Measurements from ENCODE around the gene PYGM.
A peak's percentile ranks its signal among the peaks of the same experiment; 100 is the strongest.

The PYGM gene

DNA sequence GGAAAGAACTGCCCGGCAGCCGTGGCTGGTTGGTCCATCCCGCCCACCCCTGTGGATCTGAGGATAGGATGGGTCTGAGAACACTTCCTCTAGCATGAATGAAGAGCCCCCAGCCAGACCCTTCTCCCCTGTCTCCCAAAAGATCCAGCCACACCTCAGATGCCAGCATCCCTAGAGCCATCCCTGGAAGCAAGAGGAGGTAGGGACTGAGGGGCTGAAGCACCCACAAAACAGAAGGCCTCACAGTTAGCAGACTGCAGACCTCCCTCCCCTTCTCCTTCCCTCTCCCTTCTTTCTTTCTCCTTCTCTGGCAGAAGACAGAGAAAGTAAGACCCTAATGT, 38.4 kb downstream of the PYGM start:
- no peak for DNase-seq (ENCODE audit: low spot score in 2 of 2)
- Mint-ChIP-seq H3K27me3 (peaks cover 37% of the 10 kb centered on the region), H3K4me3 (no peak overlapping the region), H3K9me3 (no peaks in the 10 kb centered on the region), H3K4me1 (peaks cover 18% of the 10 kb centered on the region), H3K36me3 (no peaks in the 10 kb centered on the region), H3K27ac (no peak overlapping the region)
- no peak for ATAC-seq (ENCODE audit: low read depth)

GRCh38 chr11:64720640-64721358, 39.0 kb downstream of the PYGM start:
- no peak for DNase-seq (ENCODE audit: low spot score in 2 of 2)
- ATAC-seq (ENCODE audit: low read depth): no peak
- H3K4me1 Mint-ChIP-seq: peaks cover 18% of the 10 kb centered on the region
- peaks cover 41% of the 10 kb centered on the region for H3K27me3 Mint-ChIP-seq
- no peaks in the 10 kb centered on the region for H3K9me3 Mint-ChIP-seq
- H3K27ac Mint-ChIP-seq: no peak overlapping the region
- H3K36me3 Mint-ChIP-seq: no peaks in the 10 kb centered on the region
- no peak overlapping the region for H3K4me3 Mint-ChIP-seq

- no peaks in the 10 kb centered on the region for H3K9me3 Mint-ChIP-seq
- ATAC-seq (ENCODE audit: low read depth) (no peak), DNase-seq (ENCODE audit: low spot score in 2 of 2) (no peak)
- no peak overlapping the region for H3K27ac Mint-ChIP-seq
- no peaks in the 10 kb centered on the region for H3K36me3 Mint-ChIP-seq
- H3K4me1 Mint-ChIP-seq: peaks cover 16% of the 10 kb centered on the region
- no peak overlapping the region for H3K4me3 Mint-ChIP-seq
- H3K27me3 Mint-ChIP-seq: peaks cover 44% of the 10 kb centered on the region
Observed at GRCh38 chr11:64720167-64720566, 39.6 kb downstream of the PYGM start.

DNA sequence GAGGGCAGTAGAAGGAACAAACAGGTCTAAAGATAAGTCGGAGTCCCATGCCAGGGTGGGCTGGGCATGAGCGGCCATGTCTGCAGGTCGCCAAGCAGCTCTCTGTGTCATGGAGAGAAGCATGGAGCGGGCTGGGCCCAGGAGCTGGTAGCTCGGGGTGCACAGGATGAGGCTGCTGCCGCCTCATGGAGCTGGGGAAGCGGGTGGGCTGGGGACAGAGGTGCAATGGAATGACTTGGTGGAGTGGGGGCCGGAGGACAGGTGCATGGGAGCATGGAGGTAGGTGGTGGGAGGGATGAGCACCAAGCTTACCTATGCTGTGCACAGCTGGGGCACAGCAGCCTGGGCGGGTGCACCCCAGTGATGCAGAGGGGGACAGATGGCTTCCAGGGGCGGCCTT, 40.4 kb downstream of the PYGM start:
- H3K4me1 Mint-ChIP-seq: peaks cover 16% of the 10 kb centered on the region
- peaks cover 51% of the 10 kb centered on the region for H3K27me3 Mint-ChIP-seq
- H3K4me3 Mint-ChIP-seq: no peak overlapping the region

DNA sequence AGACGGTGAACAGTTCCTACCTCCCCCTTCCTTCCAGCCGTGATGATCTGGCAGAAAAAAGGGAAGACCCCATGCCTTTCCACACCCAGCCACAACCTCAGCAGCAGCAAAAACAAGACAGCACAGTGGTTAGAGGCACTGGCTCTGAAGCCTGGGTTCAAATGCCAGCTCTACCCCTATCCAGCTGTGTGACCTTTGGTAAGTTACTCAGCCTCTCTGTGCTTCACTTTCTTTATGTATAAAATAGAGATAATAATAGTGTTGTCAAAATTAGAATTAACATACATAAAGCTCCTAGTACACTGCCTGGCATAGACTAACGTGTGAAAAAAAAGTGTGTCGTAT, 41.0 kb downstream of the PYGM start:
- DNase-seq (ENCODE audit: low spot score in 2 of 2) (no peak), ATAC-seq (ENCODE audit: low read depth) (no peak)
- Mint-ChIP-seq H3K4me3 (no peak overlapping the region), H3K36me3 (no peaks in the 10 kb centered on the region), H3K27me3 (peaks cover 53% of the 10 kb centered on the region), H3K27ac (no peak overlapping the region), H3K4me1 (peaks cover 13% of the 10 kb centered on the region), H3K9me3 (no peaks in the 10 kb centered on the region)

More for the DNA sequence above, 40.4 kb downstream of the PYGM start:
- ATAC-seq (ENCODE audit: low read depth): no peak
- no peak overlapping the region for H3K27ac Mint-ChIP-seq
- no peaks in the 10 kb centered on the region for H3K9me3 Mint-ChIP-seq
- no peak for DNase-seq (ENCODE audit: low spot score in 2 of 2)
- no peaks in the 10 kb centered on the region for H3K36me3 Mint-ChIP-seq

DNA sequence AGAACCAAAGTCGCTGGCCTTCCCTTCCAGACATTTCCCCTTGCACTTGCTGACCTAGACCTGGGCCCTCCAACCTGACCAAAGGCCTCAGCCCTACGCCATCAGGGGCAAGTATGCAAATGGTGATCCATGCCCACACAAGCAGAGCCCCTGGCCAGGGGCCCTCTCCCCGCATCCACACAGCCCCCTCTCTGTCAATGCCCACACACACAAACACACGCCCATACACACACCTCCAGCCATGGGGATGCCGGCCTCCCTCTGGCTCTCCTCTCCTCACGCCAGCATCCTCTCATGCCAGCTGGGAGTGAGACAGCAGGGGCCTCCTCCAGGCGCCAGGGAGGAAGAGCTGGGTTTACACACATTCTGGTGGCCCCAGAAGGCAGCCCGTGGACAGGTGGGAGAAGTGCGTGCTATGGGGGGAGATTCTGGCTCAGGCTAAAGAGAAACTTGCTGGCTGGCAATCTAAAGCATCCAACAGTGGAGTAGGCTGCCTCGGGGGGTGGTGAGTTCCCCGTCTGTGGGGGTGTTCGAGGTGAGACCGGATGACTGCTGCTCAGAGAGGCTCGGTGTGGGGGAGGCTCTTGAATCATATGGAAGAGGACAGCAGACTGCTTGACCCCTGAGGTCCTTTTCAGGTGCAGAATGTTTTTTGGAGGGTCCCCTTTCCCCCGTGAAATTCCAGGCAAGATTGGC, 41.5 kb downstream of the PYGM start:
- no peak overlapping the region for H3K27ac Mint-ChIP-seq
- DNase-seq (ENCODE audit: low spot score in 2 of 2): no peak
- no peak overlapping the region for H3K4me3 Mint-ChIP-seq
- peaks cover 53% of the 10 kb centered on the region for H3K27me3 Mint-ChIP-seq
- no peaks in the 10 kb centered on the region for H3K36me3 Mint-ChIP-seq
- ATAC-seq (ENCODE audit: low read depth): no peak
- peaks cover 11% of the 10 kb centered on the region for H3K4me1 Mint-ChIP-seq
- no peaks in the 10 kb centered on the region for H3K9me3 Mint-ChIP-seq

DNA sequence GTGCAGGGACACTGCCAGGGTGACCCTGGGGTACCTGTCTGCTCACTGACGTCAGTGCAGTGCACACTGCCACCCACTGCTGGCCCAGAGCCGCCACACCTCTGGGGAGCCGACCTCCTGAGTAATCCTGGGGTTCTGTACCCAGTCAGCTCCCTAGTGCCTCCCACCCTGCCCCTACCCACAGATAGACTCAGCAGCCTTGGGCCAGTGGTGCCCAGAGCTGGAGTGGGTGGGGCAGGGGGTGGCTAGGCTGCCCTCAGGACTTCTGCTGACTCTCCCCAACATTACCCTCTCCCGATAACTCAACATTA, 42.6 kb downstream of the PYGM start:
- Mint-ChIP-seq H3K4me3 (no peak overlapping the region), H3K27me3 (peaks cover 53% of the 10 kb centered on the region), H3K27ac (no peak overlapping the region), H3K9me3 (no peaks in the 10 kb centered on the region), H3K36me3 (no peaks in the 10 kb centered on the region), H3K4me1 (peaks cover 14% of the 10 kb centered on the region)
- ATAC-seq (ENCODE audit: low read depth) (no peak), DNase-seq (ENCODE audit: low spot score in 2 of 2) (no peak)

- ATAC-seq (ENCODE audit: low read depth): no peak
Observed at GRCh38 chr11:64716473-64717267, 43.1 kb downstream of the PYGM start.

DNA sequence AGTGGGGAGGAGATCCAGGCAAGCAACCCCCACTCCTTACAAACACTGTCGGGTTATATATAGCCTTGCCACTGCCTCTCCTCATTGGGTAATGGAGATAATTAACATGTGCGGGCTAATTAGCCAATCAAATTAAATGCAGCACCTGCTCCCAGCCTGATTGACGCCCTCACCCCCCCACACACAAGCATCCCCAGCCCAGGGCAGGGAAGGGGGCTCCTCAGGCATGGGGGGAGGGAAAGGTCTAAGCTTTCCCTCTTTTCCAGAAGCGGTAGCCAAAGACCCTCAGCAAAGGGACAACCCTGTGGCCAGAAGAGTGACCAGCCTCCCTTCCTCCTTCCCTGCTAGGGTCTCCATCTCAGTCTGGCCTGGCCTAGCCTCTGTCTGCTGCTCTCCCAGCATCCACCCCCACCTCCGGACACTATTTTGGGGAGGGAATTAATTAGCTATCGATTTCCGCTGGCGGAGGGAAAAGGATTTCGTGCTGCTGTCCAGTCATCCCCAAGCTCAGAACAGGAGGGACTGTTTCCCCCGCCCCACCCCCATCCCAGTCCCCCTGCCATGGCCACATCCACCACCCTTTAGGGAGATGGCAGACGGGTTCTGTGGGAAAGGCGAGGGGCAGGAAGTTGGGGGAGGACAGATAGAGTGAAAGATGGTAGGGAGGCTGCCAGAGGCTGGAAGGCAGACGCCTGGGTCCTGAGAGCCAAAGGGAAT, 43.9 kb downstream of the PYGM start:
- no peak overlapping the region for H3K27ac Mint-ChIP-seq
- peaks cover 22% of the 10 kb centered on the region for H3K4me1 Mint-ChIP-seq
- peaks cover 59% of the 10 kb centered on the region for H3K27me3 Mint-ChIP-seq
- no peak for ATAC-seq (ENCODE audit: low read depth)
- no peak overlapping the region for H3K4me3 Mint-ChIP-seq
- no peaks in the 10 kb centered on the region for H3K9me3 Mint-ChIP-seq
- DNase-seq (ENCODE audit: low spot score in 2 of 2): no peak
- H3K36me3 Mint-ChIP-seq: peaks cover 2% of the 10 kb centered on the region

More at GRCh38 chr11:64716473-64717267, 43.1 kb downstream of the PYGM start:
- Mint-ChIP-seq H3K27me3 (peaks cover 55% of the 10 kb centered on the region), H3K27ac (no peak overlapping the region), H3K36me3 (peaks cover 2% of the 10 kb centered on the region), H3K4me1 (peaks cover 19% of the 10 kb centered on the region), H3K9me3 (no peaks in the 10 kb centered on the region), H3K4me3 (no peak overlapping the region)
- no peak for DNase-seq (ENCODE audit: low spot score in 2 of 2)

DNA sequence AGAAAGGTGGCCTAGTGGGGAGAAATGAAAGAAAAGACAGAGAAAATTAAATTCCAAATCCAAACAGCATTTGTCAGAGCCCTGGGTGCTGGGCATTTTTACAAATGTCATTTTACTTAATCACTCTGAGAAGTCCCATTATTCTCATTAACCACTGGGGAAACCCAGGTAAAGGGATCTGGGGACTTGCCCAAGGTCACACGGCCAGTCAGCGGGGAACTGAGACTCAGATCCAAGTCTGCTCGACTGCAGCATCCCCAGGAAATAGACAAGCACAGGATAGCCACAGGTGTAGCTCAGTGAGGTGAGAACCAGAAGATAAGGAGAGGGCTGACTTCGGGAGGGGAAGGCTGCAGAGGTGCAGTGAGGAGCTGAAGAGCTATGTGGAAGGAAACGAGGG, 44.7 kb downstream of the PYGM start:
- DNase-seq (ENCODE audit: low spot score in 2 of 2) (no peak), ATAC-seq (ENCODE audit: low read depth) (no peak)
- peaks cover 24% of the 10 kb centered on the region for H3K4me1 Mint-ChIP-seq
- H3K27ac Mint-ChIP-seq: no peak overlapping the region
- H3K9me3 Mint-ChIP-seq: no peaks in the 10 kb centered on the region
- H3K27me3 Mint-ChIP-seq: peaks cover 56% of the 10 kb centered on the region
- no peak overlapping the region for H3K4me3 Mint-ChIP-seq
- H3K36me3 Mint-ChIP-seq: peaks cover 2% of the 10 kb centered on the region

- peak overlapping the region; percentile 18 for H3K27ac Mint-ChIP-seq
- peaks cover 2% of the 10 kb centered on the region for H3K36me3 Mint-ChIP-seq
- peak overlapping the region; percentile 55 for H3K4me3 Mint-ChIP-seq
- DNase-seq (ENCODE audit: low spot score in 2 of 2) (no peak), ATAC-seq (ENCODE audit: low read depth) (no peak)
- peaks cover 24% of the 10 kb centered on the region for H3K4me1 Mint-ChIP-seq
- no peaks in the 10 kb centered on the region for H3K9me3 Mint-ChIP-seq
- H3K27me3 Mint-ChIP-seq: peaks cover 56% of the 10 kb centered on the region
Observed at GRCh38 chr11:64714666-64715065, 45.1 kb downstream of the PYGM start.

- DNase-seq (ENCODE audit: low spot score in 2 of 2) (no peak), ATAC-seq (ENCODE audit: low read depth) (no peak)
- Mint-ChIP-seq H3K4me1 (peaks cover 24% of the 10 kb centered on the region), H3K27ac (peak overlapping the region; percentile 18), H3K4me3 (peak overlapping the region; percentile 55), H3K27me3 (peaks cover 52% of the 10 kb centered on the region), H3K36me3 (peaks cover 2% of the 10 kb centered on the region), H3K9me3 (no peaks in the 10 kb centered on the region)
Observed at GRCh38 chr11:64713781-64714363, 45.9 kb downstream of the PYGM start.

GRCh38 chr11:64713016-64713707, 46.6 kb downstream of the PYGM start:
- ATAC-seq (ENCODE audit: low read depth) (peak; percentile 34), DNase-seq (ENCODE audit: low spot score in 2 of 2) (no peak)
- H3K27ac Mint-ChIP-seq: no peak overlapping the region
- H3K9me3 Mint-ChIP-seq: no peaks in the 10 kb centered on the region
- H3K27me3 Mint-ChIP-seq: peaks cover 52% of the 10 kb centered on the region
- peaks cover 2% of the 10 kb centered on the region for H3K36me3 Mint-ChIP-seq
- H3K4me3 Mint-ChIP-seq: no peak overlapping the region
- peaks cover 26% of the 10 kb centered on the region for H3K4me1 Mint-ChIP-seq
